ENCODE measurements around the gene NAXE.

DNA sequence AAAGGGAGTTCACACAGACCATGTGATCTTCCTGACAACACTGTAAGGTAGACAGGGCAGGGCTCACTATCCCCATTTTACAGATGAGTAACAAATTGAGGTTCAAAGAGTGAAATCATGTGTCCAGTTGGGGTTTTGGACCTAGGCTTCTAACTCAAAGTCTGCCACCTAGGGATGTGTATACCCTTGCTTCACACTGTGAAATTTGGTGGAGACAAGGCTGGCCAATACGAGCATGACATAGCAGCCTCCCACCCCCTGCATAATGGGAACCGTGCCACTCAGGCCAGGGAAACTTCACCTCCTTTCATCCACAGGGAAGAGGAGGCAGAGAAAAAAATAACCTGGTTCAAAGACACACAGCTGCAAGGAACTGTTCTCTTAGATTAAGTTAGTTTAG, 26.1 kb upstream of the NAXE start:
- TF ChIP-seq, protein P1, sequence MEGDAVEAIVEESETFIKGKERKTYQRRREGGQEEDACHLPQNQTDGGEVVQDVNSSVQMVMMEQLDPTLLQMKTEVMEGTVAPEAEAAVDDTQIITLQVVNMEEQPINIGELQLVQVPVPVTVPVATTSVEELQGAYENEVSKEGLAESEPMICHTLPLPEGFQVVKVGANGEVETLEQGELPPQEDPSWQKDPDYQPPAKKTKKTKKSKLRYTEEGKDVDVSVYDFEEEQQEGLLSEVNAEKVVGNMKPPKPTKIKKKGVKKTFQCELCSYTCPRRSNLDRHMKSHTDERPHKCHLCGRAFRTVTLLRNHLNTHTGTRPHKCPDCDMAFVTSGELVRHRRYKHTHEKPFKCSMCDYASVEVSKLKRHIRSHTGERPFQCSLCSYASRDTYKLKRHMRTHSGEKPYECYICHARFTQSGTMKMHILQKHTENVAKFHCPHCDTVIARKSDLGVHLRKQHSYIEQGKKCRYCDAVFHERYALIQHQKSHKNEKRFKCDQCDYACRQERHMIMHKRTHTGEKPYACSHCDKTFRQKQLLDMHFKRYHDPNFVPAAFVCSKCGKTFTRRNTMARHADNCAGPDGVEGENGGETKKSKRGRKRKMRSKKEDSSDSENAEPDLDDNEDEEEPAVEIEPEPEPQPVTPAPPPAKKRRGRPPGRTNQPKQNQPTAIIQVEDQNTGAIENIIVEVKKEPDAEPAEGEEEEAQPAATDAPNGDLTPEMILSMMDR (IDR thresholded peaks at IDR 0.05), result no peak
- TF ChIP-seq POLR2A (IDR thresholded peaks at IDR 0.05), result no peak
- no peak for TF ChIP-seq POLR2AphosphoS5 (IDR thresholded peaks at IDR 0.05)
